ENCODE results near the gene RERE. TPM values are rescaled to one million over a fixed set of nuclear protein-coding genes. Genes with fewer than 3 reads are reported as not detected.

RERE gene
- total RNA-seq, 2 experiments from 2014 or later, result 73.1 to 211 TPM

- H2AFZ ChIP-seq (ENCODE audit: low read length), result no peak overlapping the region
- no peak overlapping the region for H3K27ac ChIP-seq (ENCODE audit: low read depth, low read length, poor library complexity, severe bottlenecking)
- peaks cover 7% of the 10 kb centered on the region for H3K4me1 ChIP-seq (ENCODE audit: insufficient read depth, low read length, poor library complexity, severe bottlenecking)
- no peaks in the 10 kb centered on the region for H3K9me2 ChIP-seq (ENCODE audit: insufficient read depth, low read length)
- H3K4me3 ChIP-seq (ENCODE audit: low read depth, low read length, poor library complexity, severe bottlenecking), result no peak overlapping the region
- BruUV-seq (replicated peaks), result no TSS peak
- H3K36me3 ChIP-seq (ENCODE audit: insufficient read depth, low read length), result no peaks in the 10 kb centered on the region
- no peaks in the 10 kb centered on the region for H3K9me3 ChIP-seq (ENCODE audit: low read length)
- H4K20me1 ChIP-seq (ENCODE audit: insufficient read depth, low read length), result peaks cover 11% of the 10 kb centered on the region; the same call in 1 of the 2 replicates
- DNase-seq (ENCODE audit: low spot score), result no peak
- CTCF ChIA-PET (ENCODE audit: unreplicated experiment), result no interaction called here
- POLR2A ChIA-PET, result interaction anchor here (0.6 to 1.3 kb wide), 2 partner anchors 22 to 1716 kb away, joined by 3 to 4 read pairs; no protein-coding TSS in a partner anchor
- intact Hi-C loops (cut with micrococcal nuclease; ENCODE audit: unreplicated experiment), result no loop called here
- no peak overlapping the region for H3K4me2 ChIP-seq (ENCODE audit: low read length)
- TF ChIP-seq EZH2phosphoT487 (IDR thresholded peaks at IDR 0.05; ENCODE audit: borderline replicate concordance, low read depth, low read length), result no peak
- no peak for TF ChIP-seq CTCF (conservative IDR thresholded peaks at IDR 0.05; ENCODE audit: low read length)
- peaks cover 10% of the 10 kb centered on the region; the same call in 1 of the 2 replicates for H3K79me2 ChIP-seq (ENCODE audit: insufficient read depth, low read depth, low read length)
These were observed 138.6 kb downstream of the RERE start for GRCh38 chr1:8678673-8679394.

- no peak for TF ChIP-seq CTCF (conservative IDR thresholded peaks at IDR 0.05; ENCODE audit: low read length)
- TF ChIP-seq EZH2phosphoT487 (IDR thresholded peaks at IDR 0.05; ENCODE audit: borderline replicate concordance, low read depth, low read length), result no peak
- Histone ChIP-seq H3K27ac (ENCODE audit: low read depth, low read length, poor library complexity, severe bottlenecking) (no peak overlapping the region), H4K20me1 (ENCODE audit: insufficient read depth, low read length) (peaks cover 11% of the 10 kb centered on the region; the same call in 1 of the 2 replicates), H3K4me1 (ENCODE audit: insufficient read depth, low read length, poor library complexity, severe bottlenecking) (peaks cover 7% of the 10 kb centered on the region), H3K4me2 (ENCODE audit: low read length) (no peak overlapping the region), H3K9me2 (ENCODE audit: insufficient read depth, low read length) (no peaks in the 10 kb centered on the region), H2AFZ (ENCODE audit: low read length) (no peak overlapping the region), H3K4me3 (ENCODE audit: low read depth, low read length, poor library complexity, severe bottlenecking) (no peak overlapping the region), H3K79me2 (ENCODE audit: insufficient read depth, low read depth, low read length) (peaks cover 10% of the 10 kb centered on the region; the same call in 1 of the 2 replicates), H3K9me3 (ENCODE audit: low read length) (no peaks in the 10 kb centered on the region), H3K36me3 (ENCODE audit: insufficient read depth, low read length) (no peaks in the 10 kb centered on the region)
- BruUV-seq (replicated peaks), result no TSS peak
- DNase-seq (ENCODE audit: low spot score), result no peak
- ChIA-PET POLR2A (interaction anchor here (0.6 kb wide), 1 partner anchor 1717 kb away, joined by 3 read pairs; no protein-coding TSS in a partner anchor), CTCF (ENCODE audit: unreplicated experiment) (no interaction called here)
- intact Hi-C loops (cut with micrococcal nuclease; ENCODE audit: unreplicated experiment), result no loop called here
These were observed 139.7 kb downstream of the RERE start for GRCh38 chr1:8677782-8678181.

DNA sequence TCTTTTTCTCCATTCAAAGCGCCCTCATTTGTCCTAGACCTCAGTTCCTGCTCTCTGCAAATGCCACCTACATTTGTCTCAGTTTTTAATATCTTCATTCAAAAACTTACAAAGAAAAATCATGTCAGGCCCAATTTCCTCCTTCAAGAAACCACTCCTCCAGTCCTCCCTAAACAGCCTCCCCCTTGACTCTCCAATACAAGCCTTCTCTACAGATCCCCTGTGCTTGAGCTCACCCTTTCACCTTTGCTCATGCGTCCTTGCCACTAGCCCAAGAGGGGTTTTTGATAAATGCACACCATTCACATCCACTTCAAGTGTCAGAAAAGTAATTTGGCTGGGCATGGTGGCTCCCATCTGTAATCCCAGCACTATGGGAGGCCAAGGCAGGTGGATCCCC is 140.6 kb downstream of the RERE start:
- Histone ChIP-seq H3K9me2 (ENCODE audit: insufficient read depth, low read length) (no peaks in the 10 kb centered on the region), H3K36me3 (ENCODE audit: insufficient read depth, low read length) (no peaks in the 10 kb centered on the region), H3K4me3 (ENCODE audit: low read depth, low read length, poor library complexity, severe bottlenecking) (no peak overlapping the region), H3K79me2 (ENCODE audit: insufficient read depth, low read depth, low read length) (peaks cover 6% of the 10 kb centered on the region; the same call in 1 of the 2 replicates), H3K4me2 (ENCODE audit: low read length) (no peak overlapping the region), H4K20me1 (ENCODE audit: insufficient read depth, low read length) (0 out of 2 replicates have a peak, but pooled peaks cover 2% of the 10 kb centered on the region), H2AFZ (ENCODE audit: low read length) (no peak overlapping the region), H3K4me1 (ENCODE audit: insufficient read depth, low read length, poor library complexity, severe bottlenecking) (peaks cover 7% of the 10 kb centered on the region), H3K9me3 (ENCODE audit: low read length) (no peaks in the 10 kb centered on the region), H3K27ac (ENCODE audit: low read depth, low read length, poor library complexity, severe bottlenecking) (no peak overlapping the region)
- CTCF ChIA-PET (ENCODE audit: unreplicated experiment), result no interaction called here
- POLR2A ChIA-PET, result interaction anchor here (1.0 kb wide), 1 partner anchor 16 kb away, joined by 3 read pairs; no protein-coding TSS in a partner anchor
- no peak for TF ChIP-seq CTCF (conservative IDR thresholded peaks at IDR 0.05; ENCODE audit: low read length)
- no peak for TF ChIP-seq EZH2phosphoT487 (IDR thresholded peaks at IDR 0.05; ENCODE audit: borderline replicate concordance, low read depth, low read length)
- no TSS peak for BruUV-seq (replicated peaks)
- DNase-seq (ENCODE audit: low spot score), result no peak
- intact Hi-C loops (cut with micrococcal nuclease; ENCODE audit: unreplicated experiment), result no loop called here

All from OCI-LY7 (cell line).